ENCODE data around the gene NPHS1. TPM values are rescaled to one million over a fixed set of nuclear protein-coding genes. Genes with fewer than 3 reads are reported as not detected.

Gene NPHS1
- total RNA-seq, 4 donors from 2014 or later: not detected

- TF ChIP-seq CTCF (IDR thresholded peaks at IDR 0.05; ENCODE audit: low read depth): no peak
Measured at GRCh38 chr19:35861640-35862160, 9.4 kb upstream of the NPHS1 start.

GRCh38 chr19:35860818-35861639, 8.7 kb upstream of the NPHS1 start:
- TF ChIP-seq CTCF (IDR thresholded peaks at IDR 0.05; ENCODE audit: low read depth): no peak

- TF ChIP-seq CTCF (IDR thresholded peaks at IDR 0.05; ENCODE audit: low read depth): no peak
Measured at GRCh38 chr19:35860436-35860817, 8.1 kb upstream of the NPHS1 start.

DNA sequence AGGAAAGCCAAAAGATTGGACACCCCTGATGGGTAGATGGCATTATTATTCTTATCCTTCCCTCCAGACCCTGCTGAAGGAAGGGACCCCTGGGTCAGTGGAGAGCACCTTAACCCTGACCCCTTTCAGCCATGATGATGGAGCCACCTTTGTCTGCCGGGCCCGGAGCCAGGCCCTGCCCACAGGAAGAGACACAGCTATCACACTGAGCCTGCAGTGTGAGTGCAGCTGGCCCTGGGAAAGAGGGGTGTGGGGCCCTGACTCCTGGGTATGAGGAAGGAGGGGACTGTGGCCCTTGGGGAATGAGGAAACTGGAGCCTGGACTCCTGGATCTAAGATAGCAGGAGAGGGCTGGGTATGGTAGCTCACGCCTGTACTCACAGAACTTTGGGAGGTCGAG, 7.1 kb upstream of the NPHS1 start:
- no peak for TF ChIP-seq CTCF (IDR thresholded peaks at IDR 0.05; ENCODE audit: low read depth)

- no peak for TF ChIP-seq CTCF (IDR thresholded peaks at IDR 0.05; ENCODE audit: low read depth)
Measured at GRCh38 chr19:35858311-35858710, 6.0 kb upstream of the NPHS1 start.

DNA sequence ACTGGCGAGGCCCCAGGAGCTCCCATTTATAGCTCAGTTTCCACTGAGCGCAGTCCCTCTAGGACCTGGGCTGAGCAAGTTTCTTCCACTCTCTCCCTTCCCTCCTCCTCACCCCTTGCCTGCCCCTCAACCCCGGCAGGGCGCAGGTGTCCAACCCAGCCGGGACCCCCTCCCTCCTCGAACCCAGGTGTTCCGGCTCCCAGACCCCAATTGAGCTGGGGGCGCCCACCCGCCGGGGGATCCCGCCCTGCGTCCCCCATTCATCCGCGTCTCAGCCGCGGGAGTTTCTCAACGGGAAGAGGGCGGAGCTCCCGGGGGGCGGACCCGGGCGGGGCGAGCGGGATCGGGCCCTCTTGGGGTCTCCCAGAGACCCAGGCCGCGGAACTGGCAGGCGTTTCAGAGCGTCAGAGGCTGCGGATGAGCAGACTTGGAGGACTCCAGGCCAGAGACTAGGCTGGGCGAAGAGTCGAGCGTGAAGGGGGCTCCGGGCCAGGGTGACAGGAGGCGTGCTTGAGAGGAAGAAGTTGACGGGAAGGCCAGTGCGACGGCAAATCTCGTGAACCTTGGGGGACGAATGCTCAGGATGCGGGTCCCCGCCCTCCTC, 4.3 kb upstream of the NPHS1 start, which contains the start of gene KIRREL2:
Gene KIRREL2 (plus strand): TSS at position 366 of the 604 bp plus-strand sequence. CDS start 209 bp downstream, at position 575.
- no peak for TF ChIP-seq CTCF (IDR thresholded peaks at IDR 0.05; ENCODE audit: low read depth)

- TF ChIP-seq CTCF (IDR thresholded peaks at IDR 0.05; ENCODE audit: low read depth): no peak
Measured at GRCh38 chr19:35853038-35853756, 893 bp upstream of the NPHS1 start.

All from subcutaneous adipose tissue (tissue), 4 donors.